SK-N-SH treated with all-trans-retinoic acid at 6 μM for 48 hours (cell line): ENCODE results near the gene ZEB2.

Experiments
- ARNTL ChIP-seq: fragments of 450-650 bp; formaldehyde crosslinking; IDR thresholded peaks from 2 replicates; pipeline ENCODE4 v1.5.0; 2020; ENCODE audit warnings: low read depth, mild to moderate bottlenecking, moderate library complexity, borderline replicate concordance
- CSDC2 ChIP-seq: fragments of 250-450 bp; sonication (Bioruptor Pico); IDR thresholded peaks from 2 replicates; pipeline ENCODE4 v1.5.0; 2020; ENCODE audit warnings: mild to moderate bottlenecking, moderate library complexity
- GLIS3 ChIP-seq: fragments of 250-450 bp; sonication (Bioruptor Pico); IDR thresholded peaks from 2 replicates; pipeline ENCODE4 v1.5.0; 2020; ENCODE audit warnings: mild to moderate bottlenecking, moderate library complexity
- PPARA ChIP-seq: fragments of 250-450 bp; sonication (Bioruptor Pico); IDR thresholded peaks from 2 replicates; pipeline ENCODE4 v1.5.0; 2020; ENCODE audit warnings: mild to moderate bottlenecking, borderline replicate concordance
- RARB ChIP-seq: fragments of 250-450 bp; sonication (Bioruptor Pico); IDR thresholded peaks from 2 replicates; pipeline ENCODE4 v1.8.0; 2021; ENCODE audit warnings: mild to moderate bottlenecking, moderate library complexity
- SNAI2 ChIP-seq: fragments of 250-450 bp; sonication (Bioruptor Pico); IDR thresholded peaks from 2 replicates; pipeline ENCODE4 v1.5.0; 2020; ENCODE audit warnings: mild to moderate bottlenecking, moderate library complexity
- TOX ChIP-seq: fragments of 250-450 bp; sonication (Bioruptor Pico); IDR thresholded peaks from 2 replicates; pipeline ENCODE4 v1.8.0; 2021; ENCODE audit warnings: mild to moderate bottlenecking, moderate library complexity, borderline replicate concordance
- ZC3H10 ChIP-seq: fragments of 250-450 bp; sonication (Bioruptor Pico); IDR thresholded peaks from 2 replicates; pipeline ENCODE4 v1.5.1; 2021; ENCODE audit warnings: mild to moderate bottlenecking, moderate library complexity
- ZFP30 ChIP-seq: fragments of 450-650 bp; formaldehyde crosslinking; IDR thresholded peaks from 2 replicates; pipeline ENCODE4 v1.5.0; 2022; ENCODE audit warnings: mild to moderate bottlenecking, moderate library complexity
- ZNF70 ChIP-seq: fragments of 450-650 bp; formaldehyde crosslinking; IDR thresholded peaks from 2 replicates; pipeline ENCODE4 v1.5.0; 2020; ENCODE audit warnings: mild to moderate bottlenecking, moderate library complexity
- TF ChIP-seq, protein P1 (sequence below): fragments of 250-450 bp; sonication (Bioruptor Pico); IDR thresholded peaks from 2 replicates; pipeline ENCODE4 v1.8.0; 2020; ENCODE audit warnings: mild to moderate bottlenecking, moderate library complexity, borderline replicate concordance
- TF ChIP-seq, protein P2 (sequence below): fragments of 250-450 bp; sonication (Bioruptor Pico); IDR thresholded peaks from 2 replicates; pipeline ENCODE4 v1.5.0; 2020; ENCODE audit warnings: mild to moderate bottlenecking, moderate library complexity
- TF ChIP-seq, protein P3 (sequence below): fragments of 250-450 bp; sonication (Bioruptor Pico); IDR thresholded peaks from 2 replicates; pipeline ENCODE4 v1.5.1; 2020; ENCODE audit warnings: low read depth, mild to moderate bottlenecking, moderate library complexity
- TF ChIP-seq, protein P4 (sequence below): fragments of 250-450 bp; sonication (Bioruptor Pico); IDR thresholded peaks from 2 replicates; pipeline ENCODE4 v1.5.1; 2021; ENCODE audit warnings: mild to moderate bottlenecking, moderate library complexity

DNA sequence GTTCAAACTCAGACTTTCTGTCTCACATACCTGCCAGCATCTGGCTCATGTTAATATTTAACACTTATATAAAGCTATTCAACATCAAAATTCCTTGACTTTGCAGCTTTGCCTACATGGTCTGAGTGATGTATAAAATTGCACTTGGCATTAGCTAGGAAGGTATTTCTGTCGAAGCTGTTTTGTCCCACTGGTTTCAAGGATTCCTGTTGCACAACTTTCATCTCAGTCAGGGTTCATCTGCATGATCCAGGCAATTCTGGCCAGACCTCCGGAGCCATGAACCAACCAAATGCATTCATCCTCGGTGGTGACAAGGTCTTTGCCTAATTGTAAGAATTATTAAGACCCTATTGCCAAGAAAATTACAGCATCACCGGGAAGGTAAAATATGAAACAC, 185.4 kb downstream of the ZEB2 start:
- TF ChIP-seq, protein P1, sequence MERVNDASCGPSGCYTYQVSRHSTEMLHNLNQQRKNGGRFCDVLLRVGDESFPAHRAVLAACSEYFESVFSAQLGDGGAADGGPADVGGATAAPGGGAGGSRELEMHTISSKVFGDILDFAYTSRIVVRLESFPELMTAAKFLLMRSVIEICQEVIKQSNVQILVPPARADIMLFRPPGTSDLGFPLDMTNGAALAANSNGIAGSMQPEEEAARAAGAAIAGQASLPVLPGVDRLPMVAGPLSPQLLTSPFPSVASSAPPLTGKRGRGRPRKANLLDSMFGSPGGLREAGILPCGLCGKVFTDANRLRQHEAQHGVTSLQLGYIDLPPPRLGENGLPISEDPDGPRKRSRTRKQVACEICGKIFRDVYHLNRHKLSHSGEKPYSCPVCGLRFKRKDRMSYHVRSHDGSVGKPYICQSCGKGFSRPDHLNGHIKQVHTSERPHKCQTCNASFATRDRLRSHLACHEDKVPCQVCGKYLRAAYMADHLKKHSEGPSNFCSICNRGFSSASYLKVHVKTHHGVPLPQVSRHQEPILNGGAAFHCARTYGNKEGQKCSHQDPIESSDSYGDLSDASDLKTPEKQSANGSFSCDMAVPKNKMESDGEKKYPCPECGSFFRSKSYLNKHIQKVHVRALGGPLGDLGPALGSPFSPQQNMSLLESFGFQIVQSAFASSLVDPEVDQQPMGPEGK (CRISPR knock-in tag): no peak
- TF ChIP-seq ZC3H10 (no peak), ARNTL (no peak), ZFP30 (CRISPR knock-in tag) (no peak), TOX (CRISPR knock-in tag) (no peak), RARB (CRISPR knock-in tag) (no peak), CSDC2 (CRISPR knock-in tag) (no peak), PPARA (no peak), GLIS3 (CRISPR knock-in tag) (no peak), ZNF70 (CRISPR knock-in tag) (no peak), SNAI2 (CRISPR knock-in tag) (no peak)
- TF ChIP-seq, protein P2, sequence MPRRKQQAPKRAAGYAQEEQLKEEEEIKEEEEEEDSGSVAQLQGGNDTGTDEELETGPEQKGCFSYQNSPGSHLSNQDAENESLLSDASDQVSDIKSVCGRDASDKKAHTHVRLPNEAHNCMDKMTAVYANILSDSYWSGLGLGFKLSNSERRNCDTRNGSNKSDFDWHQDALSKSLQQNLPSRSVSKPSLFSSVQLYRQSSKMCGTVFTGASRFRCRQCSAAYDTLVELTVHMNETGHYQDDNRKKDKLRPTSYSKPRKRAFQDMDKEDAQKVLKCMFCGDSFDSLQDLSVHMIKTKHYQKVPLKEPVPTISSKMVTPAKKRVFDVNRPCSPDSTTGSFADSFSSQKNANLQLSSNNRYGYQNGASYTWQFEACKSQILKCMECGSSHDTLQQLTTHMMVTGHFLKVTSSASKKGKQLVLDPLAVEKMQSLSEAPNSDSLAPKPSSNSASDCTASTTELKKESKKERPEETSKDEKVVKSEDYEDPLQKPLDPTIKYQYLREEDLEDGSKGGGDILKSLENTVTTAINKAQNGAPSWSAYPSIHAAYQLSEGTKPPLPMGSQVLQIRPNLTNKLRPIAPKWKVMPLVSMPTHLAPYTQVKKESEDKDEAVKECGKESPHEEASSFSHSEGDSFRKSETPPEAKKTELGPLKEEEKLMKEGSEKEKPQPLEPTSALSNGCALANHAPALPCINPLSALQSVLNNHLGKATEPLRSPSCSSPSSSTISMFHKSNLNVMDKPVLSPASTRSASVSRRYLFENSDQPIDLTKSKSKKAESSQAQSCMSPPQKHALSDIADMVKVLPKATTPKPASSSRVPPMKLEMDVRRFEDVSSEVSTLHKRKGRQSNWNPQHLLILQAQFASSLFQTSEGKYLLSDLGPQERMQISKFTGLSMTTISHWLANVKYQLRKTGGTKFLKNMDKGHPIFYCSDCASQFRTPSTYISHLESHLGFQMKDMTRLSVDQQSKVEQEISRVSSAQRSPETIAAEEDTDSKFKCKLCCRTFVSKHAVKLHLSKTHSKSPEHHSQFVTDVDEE (CRISPR knock-in tag): no peak
- TF ChIP-seq, protein P3, sequence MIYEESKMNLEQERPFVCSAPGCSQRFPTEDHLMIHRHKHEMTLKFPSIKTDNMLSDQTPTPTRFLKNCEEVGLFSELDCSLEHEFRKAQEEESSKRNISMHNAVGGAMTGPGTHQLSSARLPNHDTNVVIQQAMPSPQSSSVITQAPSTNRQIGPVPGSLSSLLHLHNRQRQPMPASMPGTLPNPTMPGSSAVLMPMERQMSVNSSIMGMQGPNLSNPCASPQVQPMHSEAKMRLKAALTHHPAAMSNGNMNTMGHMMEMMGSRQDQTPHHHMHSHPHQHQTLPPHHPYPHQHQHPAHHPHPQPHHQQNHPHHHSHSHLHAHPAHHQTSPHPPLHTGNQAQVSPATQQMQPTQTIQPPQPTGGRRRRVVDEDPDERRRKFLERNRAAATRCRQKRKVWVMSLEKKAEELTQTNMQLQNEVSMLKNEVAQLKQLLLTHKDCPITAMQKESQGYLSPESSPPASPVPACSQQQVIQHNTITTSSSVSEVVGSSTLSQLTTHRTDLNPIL: no peak
- TF ChIP-seq, protein P4, sequence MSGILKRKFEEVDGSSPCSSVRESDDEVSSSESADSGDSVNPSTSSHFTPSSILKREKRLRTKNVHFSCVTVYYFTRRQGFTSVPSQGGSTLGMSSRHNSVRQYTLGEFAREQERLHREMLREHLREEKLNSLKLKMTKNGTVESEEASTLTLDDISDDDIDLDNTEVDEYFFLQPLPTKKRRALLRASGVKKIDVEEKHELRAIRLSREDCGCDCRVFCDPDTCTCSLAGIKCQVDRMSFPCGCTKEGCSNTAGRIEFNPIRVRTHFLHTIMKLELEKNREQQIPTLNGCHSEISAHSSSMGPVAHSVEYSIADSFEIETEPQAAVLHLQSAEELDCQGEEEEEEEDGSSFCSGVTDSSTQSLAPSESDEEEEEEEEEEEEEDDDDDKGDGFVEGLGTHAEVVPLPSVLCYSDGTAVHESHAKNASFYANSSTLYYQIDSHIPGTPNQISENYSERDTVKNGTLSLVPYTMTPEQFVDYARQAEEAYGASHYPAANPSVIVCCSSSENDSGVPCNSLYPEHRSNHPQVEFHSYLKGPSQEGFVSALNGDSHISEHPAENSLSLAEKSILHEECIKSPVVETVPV: no peak
